HUDEP-2 (cell line): Measurements from ENCODE around the gene TMEM256.
A peak's percentile ranks its signal among the peaks of the same experiment; 100 is the strongest.
"Not testable (repeated sequence)": the region's sequence is repeated elsewhere in the genome, so short reads cannot be mapped to it uniquely, and the experiment has no call there.

Experiments
- DNase-seq, 76 experiments: peaks; one replicate each; lab custom pipeline; 2025; ENCODE audit not compliant: unreplicated experiment in 76 of 76; lab: John Stamatoyannopoulos, UW

The TMEM256 gene

GRCh38 chr17:7389924-7390910, 13.7 kb downstream of the TMEM256 start:
- DNase-seq = no peak

GRCh38 chr17:7388856-7389255, 15.0 kb downstream of the TMEM256 start:
- no peak for DNase-seq

GRCh38 chr17:7384489-7385081, 19.3 kb downstream of the TMEM256 start:
- DNase-seq = no peak

GRCh38 chr17:7383742-7384488, 20.0 kb downstream of the TMEM256 start:
- DNase-seq = peak in 14 of 76 experiments; percentile 4 to 36 (median 22)

- DNase-seq = no peak
These were observed 20.5 kb downstream of the TMEM256 start for GRCh38 chr17:7383371-7383741.

GRCh38 chr17:7382901-7383300, 21.0 kb downstream of the TMEM256 start:
- no peak for DNase-seq

GRCh38 chr17:7380855-7381683, 22.8 kb downstream of the TMEM256 start, which contains the start of gene TNK1:
TSS of gene TNK1 (plus strand) at chr17:7381089. CDS start at chr17:7382927, 1,838 bp downstream.
- DNase-seq = no peak

- DNase-seq = no peak
These were observed 23.6 kb downstream of the TMEM256 start for GRCh38 chr17:7380321-7380720.

GRCh38 chr17:7379134-7379533, 24.8 kb downstream of the TMEM256 start:
- DNase-seq = no peak

- no peak for DNase-seq
These were observed 29.5 kb downstream of the TMEM256 start for GRCh38 chr17:7374353-7374752.

GRCh38 chr17:7370853-7371252, 33.0 kb downstream of the TMEM256 start:
- DNase-seq = no peak

GRCh38 chr17:7369825-7370224, 34.1 kb downstream of the TMEM256 start:
- no peak for DNase-seq

- DNase-seq = not testable (repeated sequence)
These were observed 35.3 kb downstream of the TMEM256 start for GRCh38 chr17:7368599-7368994.

GRCh38 chr17:7367918-7368598, 35.8 kb downstream of the TMEM256 start:
- no peak for DNase-seq

GRCh38 chr17:7367083-7367482, 36.8 kb downstream of the TMEM256 start:
- DNase-seq = no peak

GRCh38 chr17:7365963-7366362, 37.9 kb downstream of the TMEM256 start:
- not testable (repeated sequence) for DNase-seq

- no peak for DNase-seq
These were observed 40.6 kb downstream of the TMEM256 start for GRCh38 chr17:7363311-7363710.

- DNase-seq = no peak
These were observed 42.0 kb downstream of the TMEM256 start for GRCh38 chr17:7361906-7362305.

GRCh38 chr17:7357381-7357780, 46.5 kb downstream of the TMEM256 start:
- no peak for DNase-seq

GRCh38 chr17:7356756-7357155, 47.1 kb downstream of the TMEM256 start:
- no peak for DNase-seq
